SK-N-SH (cell line): ENCODE measurements around the gene ZNF197. TPM values are rescaled to one million over a fixed set of nuclear protein-coding genes. Genes with fewer than 3 reads are reported as not detected.

Experiments used
- CTCF ChIA-PET: fragments of 300-600, 350-600 bp; formaldehyde crosslinking; extraction: SDS; loops from one replicate; lab custom pipeline; 2021; lab: Yijun Ruan, JAX
- POLR2A ChIA-PET: fragments of 350-600 bp; sonication (Branson Sonifier 250); formaldehyde crosslinking; extraction: SDS; loops from one replicate; lab custom pipeline; 2020; ENCODE audit warnings: antibody characterized with exemption, inconsistent platforms; lab: Yijun Ruan, JAX
- DNase-seq: peaks from one replicate; pipeline ENCODE4 v3.0.0; 2012
- H2AFZ ChIP-seq: fragments of 200-600 bp; sonication (generic); 2 replicates; pipeline ENCODE4 v1.8.1; 2016; ENCODE audit warnings: antibody characterized with exemption, mild to moderate bottlenecking, low read depth
- H3F3A ChIP-seq: fragments of 200-600 bp; sonication (generic); replicated peaks from 2 replicates; pipeline ENCODE3; 2016; ENCODE audit warnings: antibody characterized with exemption, mild to moderate bottlenecking; ENCODE audit not compliant: insufficient read depth
- H3K27ac ChIP-seq, 2 experiments: fragments of 200-500 bp in 1 of 2; fragments of 200-600 bp in 1 of 2; sonication (Bioruptor generic) in 1 of 2; sonication (generic), shearing (Covaris generic) in 1 of 2; 2 replicates each; pipeline versions ENCODE4 v1.5.1 to v1.6.1; 2014 to 2016; ENCODE audit warnings: low read depth in 2 of 2, inconsistent platforms in 1 of 2, low read length in 1 of 2, mild to moderate bottlenecking in 1 of 2, mixed read lengths in 1 of 2
- H3K27me3 ChIP-seq: fragments of 200-600 bp; sonication (generic), shearing (Covaris generic); 2 replicates; pipeline ENCODE4 v1.6.1; 2016; ENCODE audit warnings: mixed run types; ENCODE audit not compliant: insufficient read depth
- H3K36me3 ChIP-seq, 2 experiments: fragments of 200-500 bp in 1 of 2; fragments of 200-600 bp in 1 of 2; sonication (Bioruptor generic) in 1 of 2; sonication (generic) in 1 of 2; replicated peaks in 1 of 2; 2 replicates each; pipeline versions ENCODE3 to v1.5.1; 2014 to 2016; ENCODE audit warnings: low read length in 1 of 2, mild to moderate bottlenecking in 1 of 2; ENCODE audit not compliant: insufficient read depth in 2 of 2, control insufficient read depth in 1 of 2
- H3K4me1 ChIP-seq, 2 experiments: fragments of 200-500 bp in 1 of 2; fragments of 200-600 bp in 1 of 2; sonication (Bioruptor generic) in 1 of 2; sonication (generic), shearing (Covaris generic) in 1 of 2; 2 replicates each; pipeline versions ENCODE4 v1.5.1 to v1.6.1; 2014 to 2016; ENCODE audit warnings: low read depth in 1 of 2, low read length in 1 of 2, mixed run types in 1 of 2; ENCODE audit not compliant: insufficient read depth in 2 of 2, control insufficient read depth in 1 of 2
- H3K4me2 ChIP-seq: fragments of 200-600 bp; sonication (generic), shearing (Covaris generic); 2 replicates; pipeline ENCODE4 v1.6.1; 2017; ENCODE audit warnings: mixed run types
- H3K4me3 ChIP-seq, 2 experiments: fragments of 200-500 bp in 1 of 2; fragments of 200-600 bp in 1 of 2; sonication (Bioruptor generic) in 1 of 2; sonication (generic), shearing (Covaris generic) in 1 of 2; 2 replicates each; pipeline versions ENCODE4 v1.5.1 to v1.8.1; 2014 to 2016; ENCODE audit warnings: low read depth in 2 of 2, inconsistent platforms in 1 of 2, low read length in 1 of 2, mild to moderate bottlenecking in 1 of 2, mixed read lengths in 1 of 2, moderate library complexity in 1 of 2
- H3K79me2 ChIP-seq: fragments of 200-600 bp; sonication (generic); 2 replicates; pipeline ENCODE4 v1.8.1; 2017; ENCODE audit warnings: mild to moderate bottlenecking; ENCODE audit not compliant: insufficient read depth
- H3K9ac ChIP-seq: fragments of 200-600 bp; sonication (generic); 2 replicates; pipeline ENCODE4 v1.6.1; 2017; ENCODE audit warnings: mixed run types
- H3K9me2 ChIP-seq: fragments of 200-600 bp; sonication (generic); 2 replicates; pipeline ENCODE4 v1.6.1; 2017; ENCODE audit warnings: mixed run types
- H3K9me3 ChIP-seq: fragments of 200-600 bp; sonication (generic); 2 replicates; pipeline ENCODE4 v1.6.1; 2017; ENCODE audit warnings: mixed run types, mild to moderate bottlenecking, moderate library complexity
- H4K20me1 ChIP-seq: fragments of 200-600 bp; sonication (generic); 2 replicates; pipeline ENCODE4 v1.6.1; 2017; ENCODE audit warnings: mild to moderate bottlenecking, mixed run types; ENCODE audit not compliant: insufficient read depth
- CHD2 ChIP-seq: fragments of 150-350 bp; IDR thresholded peaks from 2 replicates; pipeline ENCODE4 v1.6.1; 2018; ENCODE audit warnings: low read length; ENCODE audit not compliant: partially characterized antibody
- ELF1 ChIP-seq: IDR thresholded peaks from 2 replicates; pipeline ENCODE4 v1.4.0; 2012
- EP300 ChIP-seq, 2 experiments: IDR thresholded peaks; 2 replicates each; pipeline versions ENCODE4 v1.4.0 to v1.6.1; 2012; ENCODE audit warnings: borderline replicate concordance in 1 of 2, low read depth in 1 of 2, low read length in 1 of 2
- EZH2phosphoT487 ChIP-seq: fragments of 200-600 bp; sonication (generic); IDR thresholded peaks from 2 replicates; pipeline ENCODE4 v1.6.1; 2017; ENCODE audit warnings: low read depth, mixed run types, mild to moderate bottlenecking, antibody characterized with exemption, moderate library complexity, borderline replicate concordance
- FOXJ3 ChIP-seq: sonication (generic); formaldehyde crosslinking; IDR thresholded peaks from 2 replicates; pipeline ENCODE4 v1.5.1; 2020; ENCODE audit warnings: mild to moderate bottlenecking, missing genetic modification reagents
- FOXM1 ChIP-seq: IDR thresholded peaks from 2 replicates; pipeline ENCODE4 v1.4.0; 2012; ENCODE audit warnings: low read depth, mild to moderate bottlenecking
- GABPA ChIP-seq: IDR thresholded peaks from 2 replicates; pipeline ENCODE4 v1.4.0; 2012; ENCODE audit warnings: low read depth, mild to moderate bottlenecking
- GATA2 ChIP-seq: sonication (generic); formaldehyde crosslinking; IDR thresholded peaks from 2 replicates; pipeline ENCODE4 v1.5.0; 2020; ENCODE audit warnings: mild to moderate bottlenecking, missing genetic modification reagents
- IRF3 ChIP-seq: fragments of 150-350 bp; IDR thresholded peaks from 2 replicates; pipeline ENCODE4 v1.6.1; 2016; ENCODE audit warnings: mild to moderate bottlenecking, low read depth, low read length
- MEF2A ChIP-seq: IDR thresholded peaks from 2 replicates; pipeline ENCODE4 v1.4.0; 2012; ENCODE audit warnings: low read depth, borderline replicate concordance
- MXI1 ChIP-seq: IDR thresholded peaks from 2 replicates; pipeline ENCODE4 v1.6.1; 2012; ENCODE audit warnings: mild to moderate bottlenecking, low read depth, low read length, improper control_type of control experiment
- NFIC ChIP-seq: IDR thresholded peaks from 2 replicates; pipeline ENCODE4 v1.4.0; 2012; ENCODE audit warnings: borderline replicate concordance
- NRF1 ChIP-seq: IDR thresholded peaks from 2 replicates; pipeline ENCODE4 v1.6.1; 2012; ENCODE audit warnings: low read depth, mild to moderate bottlenecking, low read length
- POLR2AphosphoS5 ChIP-seq: IDR thresholded peaks from 2 replicates; pipeline ENCODE4 v1.6.1; 2012; ENCODE audit warnings: low read depth, low read length
- RAD21 ChIP-seq: IDR thresholded peaks from 2 replicates; pipeline ENCODE4 v1.6.1; 2012; ENCODE audit warnings: mild to moderate bottlenecking, low read length
- RCOR1 ChIP-seq: fragments of 150-350 bp; IDR thresholded peaks from 2 replicates; pipeline ENCODE4 v1.6.1; 2017; ENCODE audit warnings: antibody characterized with exemption, low read length
- SIN3A ChIP-seq: IDR thresholded peaks from 2 replicates; pipeline ENCODE4 v1.6.1; 2012; ENCODE audit warnings: low read depth, mild to moderate bottlenecking, low read length, moderate library complexity, borderline replicate concordance
- TAF1 ChIP-seq: IDR thresholded peaks from 2 replicates; pipeline ENCODE4 v1.6.1; 2012; ENCODE audit warnings: low read depth, mild to moderate bottlenecking, low read length, moderate library complexity, borderline replicate concordance
- TCF12 ChIP-seq: IDR thresholded peaks from 2 replicates; pipeline ENCODE4 v1.4.0; 2012
- TEAD4 ChIP-seq: IDR thresholded peaks from 2 replicates; pipeline ENCODE4 v1.4.0; 2012; ENCODE audit warnings: mild to moderate bottlenecking, borderline replicate concordance; ENCODE audit not compliant: insufficient read depth
- USF1 ChIP-seq: IDR thresholded peaks from 2 replicates; pipeline ENCODE4 v1.4.0; 2012; ENCODE audit warnings: low read depth, borderline replicate concordance
- YY1 ChIP-seq: IDR thresholded peaks from 2 replicates; pipeline ENCODE4 v1.4.0; 2012; ENCODE audit warnings: low read depth, mild to moderate bottlenecking
- WGBS: methylation state at CpG from one replicate; pipeline ENCODE4 v1.1.6; 2017; ENCODE audit warnings: low lambda C conversion rate; 5-methylcytosine and 5-hydroxymethylcytosine counted together
- polyA plus RNA-seq, 3 experiments: library from polyadenylated mRNA; depleted of rRNA; stranded (reverse); fragments of >200 nt; gene quantifications; 2 replicates each; pipeline ENCODE4 v1.2.3, GENCODE V29; 2012
- TF ChIP-seq, protein P1 (sequence below): IDR thresholded peaks from 2 replicates; pipeline ENCODE4 v1.4.0; 2012; ENCODE audit warnings: low read depth
- TF ChIP-seq, protein P2 (sequence below): IDR thresholded peaks from 2 replicates; pipeline ENCODE4 v1.4.0; 2012; ENCODE audit warnings: low read depth, borderline replicate concordance
- TF ChIP-seq, protein P3 (sequence below): IDR thresholded peaks from 2 replicates; pipeline ENCODE4; 2012
- TF ChIP-seq, protein P4 (sequence below): fragments of 200-600 bp; sonication (generic); IDR thresholded peaks from 2 replicates; pipeline ENCODE4 v1.6.1; 2017; ENCODE audit warnings: antibody characterized with exemption, mild to moderate bottlenecking, moderate library complexity

ZNF197 gene
- 4.3 and 5.2 TPM in 2 replicates for polyA plus RNA-seq (2012; rRNA removed)
- 5.8 TPM in 2 replicates for polyA plus RNA-seq (2012; cell fraction: cytosol; rRNA removed)
- polyA plus RNA-seq (2012; cell fraction: nucleus; rRNA removed), result 3.4 and 5.5 TPM in 2 replicates

GRCh38 chr3:44624749-44625480, at the start of gene ZNF197:
Gene ZNF197, plus strand, starts transcription at chr3:44625036. Its CDS starts 4,119 bp downstream, at chr3:44629155.
- CTCF ChIA-PET, result interaction anchor here (0.8 to 1.6 kb wide), 4 partner anchors 24 to 301 kb away, joined by 3 to 5 read pairs (median 3); partner anchors contain the start of gene ZNF35
- Histone ChIP-seq H3K4me2 (peak within 1 kb of the TSS; percentile 93), H2AFZ (peak within 1 kb of the TSS; percentile 93), H4K20me1 (no peaks in the 10 kb centered on the region; the same call in 1 of the 2 replicates), H3K27me3 (no peaks in the 10 kb centered on the region), H3K9me2 (no peaks in the 10 kb centered on the region), H3K4me1 (peaks cover 7 to 9% of the 10 kb centered on the region in 2 experiments; a peak in 3 of 4 replicates), H3K36me3 (peaks cover 12 to 17% of the 10 kb centered on the region in 2 experiments), H3F3A (peaks cover 10% of the 10 kb centered on the region), H3K4me3 (peak within 1 kb of the TSS; percentile 76 to 90), H3K27ac (peak within 1 kb of the TSS; percentile 71 to 92), H3K9ac (peak within 1 kb of the TSS; percentile 75), H3K9me3 (no peaks in the 10 kb centered on the region), H3K79me2 (peaks cover 48% of the 10 kb centered on the region)
- DNase-seq, result peak; percentile 90
- WGBS, result 2% methylated on average over 13 of the region's 47 CpGs
- POLR2A ChIA-PET, result interaction anchor here (1.0 to 1.9 kb wide), 9 partner anchors 24 to 301 kb away, joined by 3 to 16 read pairs (median 3); partner anchors contain the start of genes ZKSCAN7, ZNF35, ZNF445 and ZNF660
- TF ChIP-seq TEAD4, result no peak
- no peak for TF ChIP-seq EP300 (IDR thresholded peaks at IDR 0.05; ENCODE audit: borderline replicate concordance in 1 of 2, low read depth in 1 of 2, low read length in 1 of 2)
- peak; percentile 85 for TF ChIP-seq CHD2
- TF ChIP-seq FOXM1, result no peak
- peak; percentile 89 for TF ChIP-seq GABPA
- TF ChIP-seq MEF2A, result no peak
- no peak for TF ChIP-seq NRF1
- TF ChIP-seq EZH2phosphoT487, result no peak
- no peak for TF ChIP-seq GATA2 (CRISPR knock-in tag)
- TF ChIP-seq FOXJ3 (CRISPR knock-in tag), result 0 out of 2 replicates have a peak, but pooled peaks have one; percentile 36
- peak; percentile 95 for TF ChIP-seq TAF1
- 0 out of 2 replicates have a peak, but pooled peaks have one; percentile 14 for TF ChIP-seq RAD21
- TF ChIP-seq MXI1, result peak; percentile 84; the same call in 1 of the 2 replicates
- TF ChIP-seq, protein P1, sequence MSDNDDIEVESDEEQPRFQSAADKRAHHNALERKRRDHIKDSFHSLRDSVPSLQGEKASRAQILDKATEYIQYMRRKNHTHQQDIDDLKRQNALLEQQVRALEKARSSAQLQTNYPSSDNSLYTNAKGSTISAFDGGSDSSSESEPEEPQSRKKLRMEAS, result peak; percentile 91
- TF ChIP-seq, protein P2, sequence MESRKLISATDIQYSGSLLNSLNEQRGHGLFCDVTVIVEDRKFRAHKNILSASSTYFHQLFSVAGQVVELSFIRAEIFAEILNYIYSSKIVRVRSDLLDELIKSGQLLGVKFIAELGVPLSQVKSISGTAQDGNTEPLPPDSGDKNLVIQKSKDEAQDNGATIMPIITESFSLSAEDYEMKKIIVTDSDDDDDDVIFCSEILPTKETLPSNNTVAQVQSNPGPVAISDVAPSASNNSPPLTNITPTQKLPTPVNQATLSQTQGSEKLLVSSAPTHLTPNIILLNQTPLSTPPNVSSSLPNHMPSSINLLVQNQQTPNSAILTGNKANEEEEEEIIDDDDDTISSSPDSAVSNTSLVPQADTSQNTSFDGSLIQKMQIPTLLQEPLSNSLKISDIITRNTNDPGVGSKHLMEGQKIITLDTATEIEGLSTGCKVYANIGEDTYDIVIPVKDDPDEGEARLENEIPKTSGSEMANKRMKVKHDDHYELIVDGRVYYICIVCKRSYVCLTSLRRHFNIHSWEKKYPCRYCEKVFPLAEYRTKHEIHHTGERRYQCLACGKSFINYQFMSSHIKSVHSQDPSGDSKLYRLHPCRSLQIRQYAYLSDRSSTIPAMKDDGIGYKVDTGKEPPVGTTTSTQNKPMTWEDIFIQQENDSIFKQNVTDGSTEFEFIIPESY, result 0 out of 2 replicates have a peak, but pooled peaks have one; percentile 69
- TF ChIP-seq POLR2AphosphoS5, result peak; percentile 93
- no peak for TF ChIP-seq IRF3
- no peak for TF ChIP-seq USF1
- peak; percentile 89 for TF ChIP-seq YY1
- TF ChIP-seq, protein P3, sequence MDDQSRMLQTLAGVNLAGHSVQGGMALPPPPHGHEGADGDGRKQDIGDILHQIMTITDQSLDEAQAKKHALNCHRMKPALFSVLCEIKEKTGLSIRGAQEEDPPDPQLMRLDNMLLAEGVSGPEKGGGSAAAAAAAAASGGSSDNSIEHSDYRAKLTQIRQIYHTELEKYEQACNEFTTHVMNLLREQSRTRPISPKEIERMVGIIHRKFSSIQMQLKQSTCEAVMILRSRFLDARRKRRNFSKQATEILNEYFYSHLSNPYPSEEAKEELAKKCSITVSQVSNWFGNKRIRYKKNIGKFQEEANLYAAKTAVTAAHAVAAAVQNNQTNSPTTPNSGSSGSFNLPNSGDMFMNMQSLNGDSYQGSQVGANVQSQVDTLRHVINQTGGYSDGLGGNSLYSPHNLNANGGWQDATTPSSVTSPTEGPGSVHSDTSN, result peak; percentile 21; the same call in 1 of the 2 replicates
- TF ChIP-seq, protein P4, sequence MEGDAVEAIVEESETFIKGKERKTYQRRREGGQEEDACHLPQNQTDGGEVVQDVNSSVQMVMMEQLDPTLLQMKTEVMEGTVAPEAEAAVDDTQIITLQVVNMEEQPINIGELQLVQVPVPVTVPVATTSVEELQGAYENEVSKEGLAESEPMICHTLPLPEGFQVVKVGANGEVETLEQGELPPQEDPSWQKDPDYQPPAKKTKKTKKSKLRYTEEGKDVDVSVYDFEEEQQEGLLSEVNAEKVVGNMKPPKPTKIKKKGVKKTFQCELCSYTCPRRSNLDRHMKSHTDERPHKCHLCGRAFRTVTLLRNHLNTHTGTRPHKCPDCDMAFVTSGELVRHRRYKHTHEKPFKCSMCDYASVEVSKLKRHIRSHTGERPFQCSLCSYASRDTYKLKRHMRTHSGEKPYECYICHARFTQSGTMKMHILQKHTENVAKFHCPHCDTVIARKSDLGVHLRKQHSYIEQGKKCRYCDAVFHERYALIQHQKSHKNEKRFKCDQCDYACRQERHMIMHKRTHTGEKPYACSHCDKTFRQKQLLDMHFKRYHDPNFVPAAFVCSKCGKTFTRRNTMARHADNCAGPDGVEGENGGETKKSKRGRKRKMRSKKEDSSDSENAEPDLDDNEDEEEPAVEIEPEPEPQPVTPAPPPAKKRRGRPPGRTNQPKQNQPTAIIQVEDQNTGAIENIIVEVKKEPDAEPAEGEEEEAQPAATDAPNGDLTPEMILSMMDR, result no peak
- no peak for TF ChIP-seq NFIC
- peak; percentile 77 for TF ChIP-seq SIN3A
- TF ChIP-seq ELF1, result peak; percentile 86
- 0 out of 2 replicates have a peak, but pooled peaks have one; percentile 17 for TF ChIP-seq TCF12
- peak; percentile 57 for TF ChIP-seq RCOR1
